GM18868 (cell line): Measurements from ENCODE around the gene RSL1D1.
"Not testable (repeated sequence)": the region's sequence is repeated elsewhere in the genome, so short reads cannot be mapped to it uniquely, and the experiment has no call there.

ENCODE experiments used
- ATAC-seq: cut with Tn5 transposase; IDR thresholded peaks from one replicate; pipeline ENCODE4 v1.9.1; 2021; ENCODE audit warnings: mild to moderate bottlenecking, moderate library complexity; ENCODE audit not compliant: unreplicated experiment

RSL1D1 gene

DNA sequence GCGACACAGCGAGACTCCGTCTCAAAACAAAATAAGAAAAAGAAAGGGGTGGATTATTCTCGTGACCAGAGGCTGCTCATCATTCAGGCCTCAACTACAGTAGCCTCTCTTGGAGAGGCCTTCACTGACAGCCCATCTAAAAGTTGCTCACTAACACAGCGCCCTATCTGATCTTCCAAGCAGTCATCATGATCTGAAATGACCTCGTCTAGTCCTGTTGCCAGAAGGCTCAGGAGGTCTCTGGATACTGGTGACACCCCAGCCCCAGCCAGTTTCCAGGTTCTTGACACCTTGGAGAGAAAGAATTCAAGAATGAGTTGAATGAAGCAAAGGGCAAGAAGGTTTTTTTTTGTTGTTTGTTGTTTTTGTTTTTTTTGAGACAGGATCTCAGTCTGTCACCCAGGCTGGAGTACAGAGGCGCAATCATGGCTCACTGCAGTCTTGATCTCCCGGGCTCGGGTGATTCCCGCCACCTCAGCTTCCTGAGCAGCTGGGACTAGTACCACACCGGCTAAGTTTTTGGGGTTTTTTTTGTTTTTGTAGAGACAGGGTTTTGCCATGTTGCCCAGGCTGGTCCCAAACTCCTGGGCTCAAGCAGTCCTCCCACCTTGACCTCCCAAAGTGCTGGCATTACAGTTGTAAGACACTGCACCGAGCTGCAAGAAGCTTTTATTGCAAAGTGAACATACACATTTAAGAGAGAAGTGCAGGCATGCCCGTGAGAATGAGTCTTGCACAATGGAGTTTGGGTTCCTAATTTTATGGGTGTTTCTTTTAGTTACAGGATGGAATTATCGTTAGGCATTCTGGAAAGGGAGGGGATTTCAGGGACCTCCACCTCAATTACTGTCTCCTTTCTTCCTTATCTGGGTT, 51.6 kb downstream of the RSL1D1 start:
- ATAC-seq, result no peak

GRCh38 chr16:11799017-11799381, 52.3 kb downstream of the RSL1D1 start:
- ATAC-seq, result no peak

GRCh38 chr16:11797957-11798299, 53.4 kb downstream of the RSL1D1 start:
- ATAC-seq, result no peak

GRCh38 chr16:11797166-11797956, 54.0 kb downstream of the RSL1D1 start, which contains the start of gene ZC3H7A:
ZC3H7A (minus strand) TSS chr16:11797258; CDS start chr16:11782354, 14,904 bp downstream.
- ATAC-seq, result peak; percentile 92

GRCh38 chr16:11796227-11797165, 54.8 kb downstream of the RSL1D1 start:
- peak; percentile 3 for ATAC-seq

DNA sequence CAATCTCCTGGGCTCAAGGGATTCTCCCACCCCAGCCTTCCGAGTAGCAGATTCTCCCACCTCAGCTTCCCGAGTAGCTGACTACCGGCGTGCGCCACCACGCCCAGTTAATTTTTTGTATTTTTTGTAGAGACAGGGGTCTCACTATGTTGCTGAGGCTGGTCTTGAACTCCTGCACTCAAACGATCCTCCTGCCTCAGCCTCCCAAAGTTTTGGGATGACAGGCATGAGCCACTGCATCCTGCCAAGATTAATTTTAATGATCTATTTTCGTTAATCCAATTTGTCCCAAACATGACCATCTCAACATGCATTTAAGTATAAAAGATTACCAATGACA, 55.5 kb downstream of the RSL1D1 start:
- no peak for ATAC-seq

GRCh38 chr16:11794996-11795886, 56.1 kb downstream of the RSL1D1 start:
- no peak for ATAC-seq

DNA sequence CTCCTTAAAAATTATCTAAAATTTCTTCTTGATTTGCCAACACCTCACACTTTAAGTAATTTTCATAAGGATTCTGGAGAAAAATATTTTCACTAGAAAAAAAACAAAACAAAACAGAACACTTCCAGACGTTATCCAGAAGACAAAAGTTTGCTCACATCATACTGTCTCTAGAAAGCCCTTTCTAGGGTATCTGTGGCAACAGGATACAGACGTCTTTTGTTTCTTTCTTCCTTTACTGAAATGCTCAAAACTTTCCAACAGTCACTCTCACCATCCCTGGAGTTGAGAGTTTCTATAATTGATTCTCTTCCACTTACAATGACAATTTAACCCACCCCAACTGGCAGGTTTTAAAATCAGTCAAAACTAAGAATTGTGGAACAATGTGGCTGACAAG, 56.9 kb downstream of the RSL1D1 start:
- no peak for ATAC-seq

DNA sequence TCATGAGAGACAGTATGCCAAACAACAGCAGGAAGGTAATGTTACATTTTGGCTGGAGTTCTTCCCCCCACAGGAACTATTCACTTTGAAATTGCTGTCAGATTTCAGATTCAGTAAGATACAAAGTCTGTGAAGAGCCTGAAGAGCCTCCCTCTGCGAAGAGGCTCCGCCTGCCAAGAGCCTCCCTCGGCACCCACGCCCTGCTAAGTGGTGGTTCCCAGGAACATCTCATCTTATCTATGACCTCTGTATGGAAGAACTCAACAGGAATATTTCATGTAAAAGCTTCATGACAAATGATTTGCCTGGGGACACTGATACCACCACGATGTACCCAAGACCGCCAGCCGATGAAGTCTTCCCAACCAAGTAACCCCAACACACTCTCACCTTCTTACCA, 57.5 kb downstream of the RSL1D1 start:
- ATAC-seq, result no peak

- no peak for ATAC-seq
Measured at GRCh38 chr16:11792410-11793241, 58.7 kb downstream of the RSL1D1 start.

DNA sequence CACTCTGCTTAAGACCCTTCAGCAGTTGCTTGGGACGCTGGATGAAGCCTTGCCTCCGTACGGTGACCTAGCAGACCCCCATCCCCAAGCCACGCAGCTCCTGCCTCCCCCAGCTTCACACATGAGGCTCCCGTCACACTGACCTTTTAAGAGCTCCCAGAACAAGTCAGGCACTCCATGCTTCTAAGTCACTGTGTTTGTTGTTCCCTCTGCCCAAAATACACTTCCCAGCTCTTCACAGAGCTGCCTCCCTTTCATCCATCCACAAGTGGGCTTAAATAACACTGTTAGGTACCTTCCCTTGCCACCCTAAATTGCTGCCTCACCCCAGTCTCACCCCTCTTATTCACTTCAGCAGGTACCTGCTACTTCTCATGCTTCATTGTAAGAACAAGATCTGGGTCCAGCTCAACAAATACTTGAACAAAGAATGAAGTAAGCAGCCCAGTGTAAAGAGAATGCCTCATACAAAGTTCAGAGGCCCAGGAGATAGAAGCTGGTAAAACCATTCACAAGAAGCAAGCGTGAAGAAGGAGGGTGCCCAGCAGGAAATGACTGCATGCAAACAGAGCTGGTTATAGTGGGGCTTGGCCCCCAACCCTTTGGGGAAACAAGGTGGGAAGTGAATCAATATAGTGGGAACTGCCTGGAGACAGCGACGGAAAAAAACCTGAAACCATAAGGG, 60.1 kb downstream of the RSL1D1 start:
- ATAC-seq, result no peak

- ATAC-seq, result no peak
Measured at GRCh38 chr16:11788914-11789313, 62.4 kb downstream of the RSL1D1 start.

GRCh38 chr16:11784980-11785599, 66.3 kb downstream of the RSL1D1 start:
- not testable (repeated sequence) for ATAC-seq

DNA sequence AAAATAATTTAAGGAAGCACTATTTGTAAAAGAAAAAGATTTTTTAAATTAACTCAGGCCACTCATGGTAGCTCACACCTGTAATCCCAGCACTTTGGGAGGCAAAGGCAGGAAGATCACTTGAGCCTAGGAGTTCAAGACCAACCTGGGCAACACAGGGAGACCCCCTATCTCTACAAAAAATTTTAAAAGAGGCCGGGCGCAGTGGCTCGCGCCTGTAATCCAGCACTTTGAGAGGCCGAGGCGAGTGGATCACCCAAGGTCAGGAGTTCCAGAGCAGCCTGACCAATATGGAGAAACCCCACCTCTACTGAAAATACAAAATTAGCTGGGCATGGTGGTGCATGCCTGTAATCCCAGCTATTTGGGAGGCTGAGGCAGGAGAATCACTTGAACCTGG, 67.0 kb downstream of the RSL1D1 start:
- not testable (repeated sequence) for ATAC-seq

DNA sequence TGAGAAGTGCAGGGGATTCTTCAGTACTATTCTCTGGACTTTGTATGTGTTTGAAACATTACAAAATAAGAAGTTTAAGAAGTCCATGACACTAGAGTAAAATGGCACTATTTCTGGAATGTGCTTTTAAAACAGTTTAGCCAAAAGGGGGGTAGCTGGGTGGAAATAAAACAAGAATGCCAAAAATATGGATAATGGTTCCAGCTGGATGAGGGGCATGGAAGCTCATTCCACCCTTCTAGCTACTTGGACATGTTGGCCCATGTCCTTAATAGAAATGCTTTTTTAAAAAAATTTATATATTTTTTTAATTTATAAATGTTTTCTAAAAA, 67.3 kb downstream of the RSL1D1 start:
- no peak for ATAC-seq
